Activated CD8-positive, alpha-beta T cell treated with anti-CD3 and anti-CD28 coated beads, Interleukin-2, amount 10 ng/mL, durations not matched to agents 7 days and 5 days (primary cell): ENCODE results near the gene TMEM175. TPM values are rescaled to one million over a fixed set of nuclear protein-coding genes. Genes with fewer than 3 reads are reported as not detected.
A peak's percentile ranks its signal among the peaks of the same experiment; 100 is the strongest.

Source experiments
- ATAC-seq: fragments of 150-1000 bp; cut with Tn5 transposase; one replicate; pipeline ENCODE4 v1.10.0; 2021; ENCODE audit warnings: moderate library complexity
- CTCF ChIA-PET: fragments of 350-600 bp; sonication (Branson Sonifier 250); formaldehyde crosslinking; loops from one replicate; lab custom pipeline; 2021; ENCODE audit warnings: antibody characterized with exemption; lab: Charles Lee
- POLR2A ChIA-PET: fragments of 350-600 bp; sonication (Branson Sonifier 250); formaldehyde crosslinking; loops from one replicate; lab custom pipeline; 2021; ENCODE audit warnings: antibody characterized with exemption; lab: Charles Lee
- DNase-seq: peaks from one replicate; pipeline ENCODE4 v3.0.0-alpha.2; 2020
- H3K27ac Mint-ChIP-seq: one replicate; pipeline ENCODE4 v1.8.0; 2021; ENCODE audit warnings: mild to moderate bottlenecking, mixed read lengths
- H3K27me3 Mint-ChIP-seq: one replicate; pipeline ENCODE4 v1.8.0; 2021; ENCODE audit warnings: low read depth, mixed read lengths
- H3K36me3 Mint-ChIP-seq: one replicate; pipeline ENCODE4 v1.8.0; 2021; ENCODE audit warnings: low read depth, mixed read lengths
- H3K4me1 Mint-ChIP-seq: one replicate; pipeline ENCODE4 v1.8.0; 2021; ENCODE audit warnings: low read depth, mixed read lengths
- H3K4me3 Mint-ChIP-seq: one replicate; pipeline ENCODE4 v1.8.0; 2021; ENCODE audit warnings: mild to moderate bottlenecking, mixed read lengths
- H3K9me3 Mint-ChIP-seq: one replicate; pipeline ENCODE4 v1.8.0; 2022; ENCODE audit warnings: mixed read lengths; ENCODE audit not compliant: insufficient read depth
- total RNA-seq, 2 experiments: library from RNA; stranded (reverse); gene quantifications; one replicate each; pipeline ENCODE4 v1.2.3, GENCODE V29; 2021

The TMEM175 gene
- total RNA-seq, 2 experiments from 2014 or later, result 27.2 to 30.1 TPM

- ChIA-PET POLR2A (no interaction called here), CTCF (no interaction called here)
- DNase-seq, result no peak
- H3K9me3 Mint-ChIP-seq, result no peaks in the 10 kb centered on the region
- H3K36me3 Mint-ChIP-seq, result peaks cover 38% of the 10 kb centered on the region
- no peak for ATAC-seq
- no peaks in the 10 kb centered on the region for H3K27me3 Mint-ChIP-seq
- H3K4me1 Mint-ChIP-seq, result no peaks in the 10 kb centered on the region
- no peak overlapping the region for H3K4me3 Mint-ChIP-seq
- H3K27ac Mint-ChIP-seq, result no peak overlapping the region
These were observed 32.2 kb upstream of the TMEM175 start for GRCh38 chr4:900073-900472.

- H3K27ac Mint-ChIP-seq, result peak overlapping the region; percentile 18
- H3K4me3 Mint-ChIP-seq, result no peak overlapping the region
- H3K27me3 Mint-ChIP-seq, result no peaks in the 10 kb centered on the region
- H3K9me3 Mint-ChIP-seq, result no peaks in the 10 kb centered on the region
- no peak for DNase-seq
- no peak for ATAC-seq
- CTCF ChIA-PET, result no interaction called here
- POLR2A ChIA-PET, result no interaction called here
- H3K4me1 Mint-ChIP-seq, result no peaks in the 10 kb centered on the region
- peaks cover 45% of the 10 kb centered on the region for H3K36me3 Mint-ChIP-seq
These were observed 31.5 kb upstream of the TMEM175 start for GRCh38 chr4:900721-901120.

- no peak for DNase-seq
- H3K4me1 Mint-ChIP-seq, result no peaks in the 10 kb centered on the region
- H3K9me3 Mint-ChIP-seq, result no peaks in the 10 kb centered on the region
- POLR2A ChIA-PET, result no interaction called here
- H3K27ac Mint-ChIP-seq, result no peak overlapping the region
- no peak overlapping the region for H3K4me3 Mint-ChIP-seq
- no peak for ATAC-seq
- H3K27me3 Mint-ChIP-seq, result no peaks in the 10 kb centered on the region
- peaks cover 47% of the 10 kb centered on the region for H3K36me3 Mint-ChIP-seq
- CTCF ChIA-PET, result no interaction called here
These were observed 30.9 kb upstream of the TMEM175 start for GRCh38 chr4:901192-901910.

GRCh38 chr4:903066-904046 lies 28.9 kb upstream of the TMEM175 start:
- ATAC-seq (no peak), DNase-seq (no peak)
- H3K4me1 Mint-ChIP-seq, result no peaks in the 10 kb centered on the region
- no peaks in the 10 kb centered on the region for H3K9me3 Mint-ChIP-seq
- H3K36me3 Mint-ChIP-seq, result peaks cover 48% of the 10 kb centered on the region
- H3K4me3 Mint-ChIP-seq, result no peak overlapping the region
- ChIA-PET CTCF (no interaction called here), POLR2A (no interaction called here)
- no peaks in the 10 kb centered on the region for H3K27me3 Mint-ChIP-seq
- H3K27ac Mint-ChIP-seq, result no peak overlapping the region

- H3K9me3 Mint-ChIP-seq, result no peaks in the 10 kb centered on the region
- H3K4me3 Mint-ChIP-seq, result no peak overlapping the region
These were observed 26.5 kb upstream of the TMEM175 start for GRCh38 chr4:905485-906338.

GRCh38 chr4:906339-907102 lies 25.7 kb upstream of the TMEM175 start:
- Mint-ChIP-seq H3K36me3 (peaks cover 56% of the 10 kb centered on the region), H3K27ac (peak overlapping the region; percentile 49), H3K9me3 (no peaks in the 10 kb centered on the region), H3K27me3 (no peaks in the 10 kb centered on the region), H3K4me3 (no peak overlapping the region), H3K4me1 (no peaks in the 10 kb centered on the region)
- ChIA-PET CTCF (no interaction called here), POLR2A (no interaction called here)
- ATAC-seq (no peak), DNase-seq (no peak)

More at GRCh38 chr4:905485-906338, 26.5 kb upstream of the TMEM175 start:
- no peaks in the 10 kb centered on the region for H3K27me3 Mint-ChIP-seq
- DNase-seq (no peak), ATAC-seq (no peak)
- ChIA-PET POLR2A (no interaction called here), CTCF (no interaction called here)
- H3K4me1 Mint-ChIP-seq, result no peaks in the 10 kb centered on the region
- H3K27ac Mint-ChIP-seq, result no peak overlapping the region
- H3K36me3 Mint-ChIP-seq, result peaks cover 48% of the 10 kb centered on the region

GRCh38 chr4:907103-907400 lies 25.2 kb upstream of the TMEM175 start:
- POLR2A ChIA-PET, result no interaction called here
- no peaks in the 10 kb centered on the region for H3K9me3 Mint-ChIP-seq
- ATAC-seq, result no peak
- CTCF ChIA-PET, result no interaction called here
- DNase-seq, result no peak
- H3K27me3 Mint-ChIP-seq, result no peaks in the 10 kb centered on the region
- H3K27ac Mint-ChIP-seq, result no peak overlapping the region
- H3K4me3 Mint-ChIP-seq, result no peak overlapping the region
- H3K4me1 Mint-ChIP-seq, result no peaks in the 10 kb centered on the region
- peaks cover 58% of the 10 kb centered on the region for H3K36me3 Mint-ChIP-seq

- no peaks in the 10 kb centered on the region for H3K9me3 Mint-ChIP-seq
- H3K27ac Mint-ChIP-seq, result no peak overlapping the region
These were observed 24.4 kb upstream of the TMEM175 start for GRCh38 chr4:907691-908425.

GRCh38 chr4:909131-909571 lies 23.1 kb upstream of the TMEM175 start:
- no peaks in the 10 kb centered on the region for H3K27me3 Mint-ChIP-seq
- H3K27ac Mint-ChIP-seq, result no peak overlapping the region
- no peaks in the 10 kb centered on the region for H3K9me3 Mint-ChIP-seq
- H3K4me3 Mint-ChIP-seq, result no peak overlapping the region
- no peaks in the 10 kb centered on the region for H3K4me1 Mint-ChIP-seq
- ChIA-PET POLR2A (no interaction called here), CTCF (no interaction called here)
- DNase-seq (no peak), ATAC-seq (no peak)
- peaks cover 52% of the 10 kb centered on the region for H3K36me3 Mint-ChIP-seq

More at GRCh38 chr4:907691-908425, 24.4 kb upstream of the TMEM175 start:
- DNase-seq (no peak), ATAC-seq (no peak)
- CTCF ChIA-PET, result no interaction called here
- H3K36me3 Mint-ChIP-seq, result peaks cover 55% of the 10 kb centered on the region
- no peaks in the 10 kb centered on the region for H3K27me3 Mint-ChIP-seq
- POLR2A ChIA-PET, result interaction anchor here (0.7 kb wide), 1 partner anchor 22 kb away, joined by 4 read pairs; no protein-coding TSS in a partner anchor
- no peak overlapping the region for H3K4me3 Mint-ChIP-seq
- H3K4me1 Mint-ChIP-seq, result no peaks in the 10 kb centered on the region

GRCh38 chr4:909821-910220 lies 22.4 kb upstream of the TMEM175 start:
- ChIA-PET POLR2A (no interaction called here), CTCF (no interaction called here)
- no peak for ATAC-seq
- Mint-ChIP-seq H3K4me1 (peaks cover 2% of the 10 kb centered on the region), H3K36me3 (peaks cover 49% of the 10 kb centered on the region), H3K27me3 (no peaks in the 10 kb centered on the region), H3K9me3 (no peaks in the 10 kb centered on the region), H3K27ac (no peak overlapping the region), H3K4me3 (no peak overlapping the region)
- DNase-seq, result no peak
